Measurements from ENCODE around the gene PDE4B. TPM values are rescaled to one million over a fixed set of nuclear protein-coding genes. Genes with fewer than 3 reads are reported as not detected.

The PDE4B gene
- polyA plus RNA-seq, 1 donor from 2014 or later, result 135 TPM

GRCh38 chr1:66292305-66292704 is 499.6 kb downstream of the PDE4B start (continued):
- TF ChIP-seq TAF1 (IDR thresholded peaks at IDR 0.05; ENCODE audit: low read depth) (no peak), EP300 (conservative IDR thresholded peaks at IDR 0.05; ENCODE audit: poor library complexity, severe bottlenecking) (no peak)

GRCh38 chr1:66292944-66293343 is 500.2 kb downstream of the PDE4B start:
- no peaks in the 10 kb centered on the region for H3K9me3 ChIP-seq (ENCODE audit: low read length)
- no peaks in the 10 kb centered on the region for H3K27me3 ChIP-seq (ENCODE audit: insufficient read depth, low read depth, low read length)
- no peaks in the 10 kb centered on the region for H3K9me2 ChIP-seq (ENCODE audit: insufficient read depth, low read length)
- H3F3A ChIP-seq (ENCODE audit: insufficient read depth, low read length, poor library complexity, severe bottlenecking), result no peaks in the 10 kb centered on the region
- no peaks in the 10 kb centered on the region for H4K20me1 ChIP-seq (ENCODE audit: insufficient read depth)
- H2AFZ ChIP-seq (ENCODE audit: low read depth, low read length), result no peak overlapping the region
- no peak overlapping the region for H3K27ac ChIP-seq (ENCODE audit: low read length)
- no peak overlapping the region for H3K9ac ChIP-seq (ENCODE audit: low read length)
- no peak overlapping the region for H3K4me3 ChIP-seq (ENCODE audit: low read length)
- no peaks in the 10 kb centered on the region for H3K36me3 ChIP-seq (ENCODE audit: insufficient read depth, low read length)
- TF ChIP-seq EZH2 (IDR thresholded peaks at IDR 0.05; ENCODE audit: borderline replicate concordance, insufficient read depth, low read length, poor library complexity, severe bottlenecking), result no peak
- TF ChIP-seq, protein P1, sequence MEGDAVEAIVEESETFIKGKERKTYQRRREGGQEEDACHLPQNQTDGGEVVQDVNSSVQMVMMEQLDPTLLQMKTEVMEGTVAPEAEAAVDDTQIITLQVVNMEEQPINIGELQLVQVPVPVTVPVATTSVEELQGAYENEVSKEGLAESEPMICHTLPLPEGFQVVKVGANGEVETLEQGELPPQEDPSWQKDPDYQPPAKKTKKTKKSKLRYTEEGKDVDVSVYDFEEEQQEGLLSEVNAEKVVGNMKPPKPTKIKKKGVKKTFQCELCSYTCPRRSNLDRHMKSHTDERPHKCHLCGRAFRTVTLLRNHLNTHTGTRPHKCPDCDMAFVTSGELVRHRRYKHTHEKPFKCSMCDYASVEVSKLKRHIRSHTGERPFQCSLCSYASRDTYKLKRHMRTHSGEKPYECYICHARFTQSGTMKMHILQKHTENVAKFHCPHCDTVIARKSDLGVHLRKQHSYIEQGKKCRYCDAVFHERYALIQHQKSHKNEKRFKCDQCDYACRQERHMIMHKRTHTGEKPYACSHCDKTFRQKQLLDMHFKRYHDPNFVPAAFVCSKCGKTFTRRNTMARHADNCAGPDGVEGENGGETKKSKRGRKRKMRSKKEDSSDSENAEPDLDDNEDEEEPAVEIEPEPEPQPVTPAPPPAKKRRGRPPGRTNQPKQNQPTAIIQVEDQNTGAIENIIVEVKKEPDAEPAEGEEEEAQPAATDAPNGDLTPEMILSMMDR (IDR thresholded peaks at IDR 0.05; ENCODE audit: poor library complexity, severe bottlenecking), result no peak
- TF ChIP-seq TAF1 (IDR thresholded peaks at IDR 0.05; ENCODE audit: low read depth), result no peak
- TF ChIP-seq, protein P2, sequence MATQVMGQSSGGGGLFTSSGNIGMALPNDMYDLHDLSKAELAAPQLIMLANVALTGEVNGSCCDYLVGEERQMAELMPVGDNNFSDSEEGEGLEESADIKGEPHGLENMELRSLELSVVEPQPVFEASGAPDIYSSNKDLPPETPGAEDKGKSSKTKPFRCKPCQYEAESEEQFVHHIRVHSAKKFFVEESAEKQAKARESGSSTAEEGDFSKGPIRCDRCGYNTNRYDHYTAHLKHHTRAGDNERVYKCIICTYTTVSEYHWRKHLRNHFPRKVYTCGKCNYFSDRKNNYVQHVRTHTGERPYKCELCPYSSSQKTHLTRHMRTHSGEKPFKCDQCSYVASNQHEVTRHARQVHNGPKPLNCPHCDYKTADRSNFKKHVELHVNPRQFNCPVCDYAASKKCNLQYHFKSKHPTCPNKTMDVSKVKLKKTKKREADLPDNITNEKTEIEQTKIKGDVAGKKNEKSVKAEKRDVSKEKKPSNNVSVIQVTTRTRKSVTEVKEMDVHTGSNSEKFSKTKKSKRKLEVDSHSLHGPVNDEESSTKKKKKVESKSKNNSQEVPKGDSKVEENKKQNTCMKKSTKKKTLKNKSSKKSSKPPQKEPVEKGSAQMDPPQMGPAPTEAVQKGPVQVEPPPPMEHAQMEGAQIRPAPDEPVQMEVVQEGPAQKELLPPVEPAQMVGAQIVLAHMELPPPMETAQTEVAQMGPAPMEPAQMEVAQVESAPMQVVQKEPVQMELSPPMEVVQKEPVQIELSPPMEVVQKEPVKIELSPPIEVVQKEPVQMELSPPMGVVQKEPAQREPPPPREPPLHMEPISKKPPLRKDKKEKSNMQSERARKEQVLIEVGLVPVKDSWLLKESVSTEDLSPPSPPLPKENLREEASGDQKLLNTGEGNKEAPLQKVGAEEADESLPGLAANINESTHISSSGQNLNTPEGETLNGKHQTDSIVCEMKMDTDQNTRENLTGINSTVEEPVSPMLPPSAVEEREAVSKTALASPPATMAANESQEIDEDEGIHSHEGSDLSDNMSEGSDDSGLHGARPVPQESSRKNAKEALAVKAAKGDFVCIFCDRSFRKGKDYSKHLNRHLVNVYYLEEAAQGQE (IDR thresholded peaks at IDR 0.05; ENCODE audit: borderline replicate concordance), result no peak
- TF ChIP-seq MXI1 (conservative IDR thresholded peaks at IDR 0.05; ENCODE audit: poor library complexity, severe bottlenecking), result no peak
- no peak for TF ChIP-seq RAD21 (conservative IDR thresholded peaks at IDR 0.05)
- TF ChIP-seq POLR2AphosphoS5 (IDR thresholded peaks at IDR 0.05), result no peak
- H3K79me2 ChIP-seq (replicated peaks; ENCODE audit: insufficient read depth, low read length), result no peaks in the 10 kb centered on the region
- no peak overlapping the region for H3K4me2 ChIP-seq (ENCODE audit: low read length)

DNA sequence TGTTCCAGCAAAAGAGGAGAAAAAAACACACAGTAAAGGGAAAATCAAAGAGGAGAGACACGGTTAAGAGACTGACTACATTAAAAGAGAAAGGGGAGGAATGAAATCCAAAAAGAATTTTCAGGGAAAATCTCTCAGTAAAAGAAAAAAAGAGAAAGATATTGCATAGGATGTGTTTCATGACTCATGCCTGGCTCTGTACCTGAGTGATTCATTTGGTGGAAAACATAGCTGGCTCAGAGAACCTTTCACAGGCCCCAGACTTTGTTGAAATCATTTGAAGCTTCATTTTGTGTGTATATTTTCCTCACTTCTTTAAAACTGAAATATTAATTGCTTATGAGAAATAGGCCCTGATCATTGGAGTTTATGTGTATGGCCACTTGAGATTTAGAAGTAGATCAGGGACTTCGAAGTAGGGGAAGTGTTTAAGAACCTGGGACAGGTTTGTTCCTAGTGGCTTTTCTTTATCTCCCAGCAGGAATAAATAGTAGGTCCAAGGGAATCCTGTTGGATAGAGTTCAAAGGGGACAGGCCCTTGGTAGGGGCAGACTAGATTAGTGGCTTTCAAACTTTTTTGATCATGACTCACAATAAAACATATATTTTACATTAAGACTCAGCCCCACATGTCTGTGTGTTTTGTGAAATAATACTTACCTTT is 502.1 kb downstream of the PDE4B start:
- H3K36me3 ChIP-seq (ENCODE audit: insufficient read depth, low read length), result no peaks in the 10 kb centered on the region
- no peak overlapping the region for H3K4me2 ChIP-seq (ENCODE audit: low read length)
- no peaks in the 10 kb centered on the region for H3K9me2 ChIP-seq (ENCODE audit: insufficient read depth, low read length)
- H4K20me1 ChIP-seq (ENCODE audit: insufficient read depth), result no peaks in the 10 kb centered on the region
- no peaks in the 10 kb centered on the region for H3K9me3 ChIP-seq (ENCODE audit: low read length)
- H2AFZ ChIP-seq (ENCODE audit: low read depth, low read length), result no peak overlapping the region
- H3K9ac ChIP-seq (ENCODE audit: low read length), result no peak overlapping the region
- TF ChIP-seq EP300 (conservative IDR thresholded peaks at IDR 0.05; ENCODE audit: poor library complexity, severe bottlenecking) (no peak), MXI1 (conservative IDR thresholded peaks at IDR 0.05; ENCODE audit: poor library complexity, severe bottlenecking) (no peak), TAF1 (IDR thresholded peaks at IDR 0.05; ENCODE audit: low read depth) (no peak), SMC3 (conservative IDR thresholded peaks at IDR 0.05; ENCODE audit: poor library complexity) (no peak), EZH2 (IDR thresholded peaks at IDR 0.05; ENCODE audit: borderline replicate concordance, insufficient read depth, low read length, poor library complexity, severe bottlenecking) (no peak), RAD21 (conservative IDR thresholded peaks at IDR 0.05) (no peak), POLR2AphosphoS5 (IDR thresholded peaks at IDR 0.05) (no peak)
- TF ChIP-seq, protein P1 (IDR thresholded peaks at IDR 0.05; ENCODE audit: poor library complexity, severe bottlenecking), result no peak
- TF ChIP-seq, protein P2 (IDR thresholded peaks at IDR 0.05; ENCODE audit: borderline replicate concordance), result no peak
- H3F3A ChIP-seq (ENCODE audit: insufficient read depth, low read length, poor library complexity, severe bottlenecking), result no peaks in the 10 kb centered on the region
- no peak overlapping the region for H3K27ac ChIP-seq (ENCODE audit: low read length)
- H3K27me3 ChIP-seq (ENCODE audit: insufficient read depth, low read depth, low read length), result no peaks in the 10 kb centered on the region
- no peak overlapping the region for H3K4me3 ChIP-seq (ENCODE audit: low read length)
- H3K79me2 ChIP-seq (replicated peaks; ENCODE audit: insufficient read depth, low read length), result no peaks in the 10 kb centered on the region

Measured in neural cell (in vitro differentiated cells).